ENCODE results near the gene MMS19.

Gene MMS19

GRCh38 chr10:97412891-97413304 is 85.3 kb downstream of the MMS19 start:
- DNase-seq: no peak

GRCh38 chr10:97411406-97411805 is 86.8 kb downstream of the MMS19 start:
- DNase-seq: no peak

DNA sequence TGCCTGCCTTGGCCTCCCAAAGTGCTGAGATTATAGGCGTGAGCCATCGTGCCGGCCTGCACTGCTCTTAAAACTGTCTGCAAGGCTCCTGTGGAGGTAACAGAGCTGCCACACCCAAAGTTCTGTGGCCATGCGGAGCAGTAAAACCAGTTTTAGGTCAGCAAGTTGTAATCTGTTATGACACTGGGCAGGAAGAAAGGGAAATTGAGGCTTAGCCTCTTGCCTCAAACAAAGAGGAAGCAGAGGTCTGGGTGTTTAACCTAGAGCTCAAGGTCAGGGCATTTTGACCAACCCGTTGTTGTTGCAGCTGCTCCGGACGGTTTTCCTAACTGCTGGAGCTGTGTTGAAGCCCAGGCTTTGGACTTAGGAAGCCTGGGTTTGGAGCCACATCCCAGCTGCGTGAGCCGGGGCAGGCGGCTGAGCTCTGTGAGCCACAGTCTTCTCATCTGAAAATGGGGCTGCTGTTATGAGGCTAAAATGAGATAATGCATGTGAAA is 89.7 kb downstream of the MMS19 start:
- DNase-seq: no peak
